PFSK-1 (cell line): Measurements from ENCODE around the gene LHFPL3.

ENCODE experiments used
- FOXP2 ChIP-seq: optimal IDR thresholded peaks from 2 replicates; pipeline ENCODE3; 2011; ENCODE audit warnings: borderline replicate concordance, control low read depth, inconsistent platforms; ENCODE audit not compliant: insufficient read depth; ENCODE audit errors: extremely low read length, extremely low read depth
- POLR2AphosphoS5 ChIP-seq: IDR thresholded peaks from 2 replicates; pipeline ENCODE4 v1.6.1; 2012; ENCODE audit warnings: low read depth, mild to moderate bottlenecking, control low read depth, low read length, moderate library complexity
- REST ChIP-seq, 2 experiments: IDR thresholded peaks; 2 replicates each; pipeline versions ENCODE4 v1.6.1 to v1.8.0; 2011 to 2012; ENCODE audit warnings: low read depth in 2 of 2, low read length in 2 of 2, control low read depth in 1 of 2, inconsistent platforms in 1 of 2, mild to moderate bottlenecking in 1 of 2, moderate library complexity in 1 of 2; ENCODE audit not compliant: insufficient read depth in 1 of 2
- SIN3A ChIP-seq: IDR thresholded peaks from 2 replicates; pipeline ENCODE4 v1.6.1; 2012; ENCODE audit warnings: mild to moderate bottlenecking, low read length, moderate library complexity, borderline replicate concordance; ENCODE audit not compliant: insufficient read depth
- TAF1 ChIP-seq: IDR thresholded peaks from 2 replicates; pipeline ENCODE4 v1.6.1; 2012; ENCODE audit warnings: low read length, control low read depth, borderline replicate concordance; ENCODE audit not compliant: insufficient read depth

GRCh38 chr7:104936546-104936945, 608.1 kb downstream of the LHFPL3 start:
- TF ChIP-seq SIN3A (no peak), POLR2AphosphoS5 (no peak), REST (IDR thresholded peaks at IDR 0.05; ENCODE audit: insufficient read depth in 1 of 2, low read depth in 2 of 2, low read length in 2 of 2) (no peak), TAF1 (no peak), FOXP2 (no peak)
